DOHH2 (cell line): ENCODE results near the gene GK2.

ENCODE experiments used
- CTCF ChIP-seq: fragments of 200-600 bp; sonication (generic); IDR thresholded peaks from one replicate; pipeline ENCODE4 v1.5.1; 2014; ENCODE audit warnings: antibody characterized with exemption, mild to moderate bottlenecking, low read depth, low read length; ENCODE audit not compliant: poor library complexity, severe bottlenecking
- EZH2phosphoT487 ChIP-seq: fragments of 200-600 bp; sonication (generic); IDR thresholded peaks from 2 replicates; pipeline ENCODE4 v1.6.1; 2017; ENCODE audit warnings: borderline replicate concordance, mild to moderate bottlenecking, antibody characterized with exemption, low read length, moderate library complexity, mixed read lengths

- TF ChIP-seq EZH2phosphoT487 (no peak), CTCF (no peak)
These were observed 50.7 kb downstream of the GK2 start for GRCh38 chr4:79357365-79357764.
